Tracheal epithelial cell (primary cell): ENCODE measurements around the gene SLC9A3. TPM values are rescaled to one million over a fixed set of nuclear protein-coding genes. Genes with fewer than 3 reads are reported as not detected.

Experiments used
- total RNA-seq: library from RNA; depleted of rRNA; stranded (reverse); fragments of >200 nt; gene quantifications from 2 replicates; pipeline ENCODE4 v1.2.1, GENCODE V29; 2014

The SLC9A3 gene
- 2.4 and 2.6 TPM in 2 replicates for total RNA-seq

GRCh38 chr5:524234-524972 is at the start of gene SLC9A3:
SLC9A3 (minus strand) TSS chr5:524449.

DNA sequence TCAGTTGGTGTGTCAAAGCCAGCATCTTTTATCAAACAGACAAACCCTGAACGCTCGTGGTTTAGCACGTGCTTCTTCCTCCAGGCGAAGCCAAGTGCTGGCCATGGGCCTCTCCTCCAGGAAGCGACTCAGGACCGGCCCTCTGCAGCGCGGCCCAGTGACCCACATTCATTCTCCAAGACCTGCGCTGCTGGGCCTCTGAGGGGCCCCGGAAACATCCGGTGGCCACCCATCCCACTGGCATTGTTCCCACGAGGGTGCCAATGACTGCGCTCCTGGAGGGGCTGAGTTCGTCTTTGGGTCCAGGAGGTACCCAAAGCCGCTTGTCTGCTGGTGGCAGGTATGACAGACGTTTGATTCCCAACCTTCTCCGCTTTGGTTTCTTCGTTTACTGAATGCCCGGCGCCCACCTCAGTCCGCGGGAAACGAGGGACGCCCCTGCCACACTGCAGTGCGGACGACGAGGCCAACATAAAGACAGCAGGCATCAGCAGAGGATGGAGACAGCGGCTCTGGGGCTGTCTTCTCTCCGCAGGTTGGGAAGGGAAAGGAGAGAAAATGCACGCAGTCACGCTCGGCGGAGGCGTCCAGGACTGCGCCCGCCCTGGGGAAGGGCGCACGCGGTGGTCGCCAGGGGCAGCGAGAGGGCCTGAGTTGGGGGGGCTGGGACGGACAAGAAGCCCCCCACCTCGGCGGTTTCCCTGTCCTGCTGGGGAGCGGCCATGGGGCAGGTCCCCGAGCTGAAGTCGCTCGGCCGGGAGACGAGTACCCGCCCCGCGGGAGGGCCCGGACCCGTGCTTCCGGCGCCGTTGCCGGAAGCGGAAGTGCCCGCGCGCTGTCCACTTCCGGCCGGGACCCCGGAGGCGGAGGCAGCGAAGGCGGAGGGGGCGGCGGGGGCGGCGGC is 81.7 kb downstream of the SLC9A3 start, which contains the start of gene EXOC3:
TSS of gene EXOC3 (plus strand) at position 842 of the 904 bp plus-strand sequence. CDS start 3,030 bp downstream, outside the sequence.

Other genes with a start within 250 kb of the SLC9A3 start
- gene AHRR, start 202.7 kb downstream of the SLC9A3 start, total RNA-seq: 0.43 and 0.72 TPM in 2 replicates
- gene EXOC3, start 81.3 kb downstream of the SLC9A3 start, total RNA-seq: 30.3 and 37.4 TPM in 2 replicates
- gene CEP72, start 87.9 kb upstream of the SLC9A3 start, total RNA-seq: 5.3 and 6.3 TPM in 2 replicates
- gene TPPP, start 168.9 kb upstream of the SLC9A3 start, total RNA-seq: 0.48 and 1.3 TPM in 2 replicates